ENCODE data around the gene WDR90.

- no peak for TF ChIP-seq CTCF (IDR thresholded peaks at IDR 0.05)
- TF ChIP-seq POLR2A (IDR thresholded peaks at IDR 0.05; ENCODE audit: low read depth): no peak
- TF ChIP-seq EP300 (IDR thresholded peaks at IDR 0.05): no peak
- no peak for TF ChIP-seq POLR2AphosphoS5 (IDR thresholded peaks at IDR 0.05)
Observed at GRCh38 chr16:647173-647902, 1.8 kb upstream of the WDR90 start.

Data from esophagus muscularis mucosa (tissue), 4 donors.